ENCODE data around the gene PPM1M.

The PPM1M gene

GRCh38 chr3:52238193-52238760 lies 7.3 kb upstream of the PPM1M start:
- peak overlapping the region; percentile 91 for H3K27ac ChIP-seq
- no peak for TF ChIP-seq ZFX (IDR thresholded peaks at IDR 0.05)
- TF ChIP-seq, protein P1, sequence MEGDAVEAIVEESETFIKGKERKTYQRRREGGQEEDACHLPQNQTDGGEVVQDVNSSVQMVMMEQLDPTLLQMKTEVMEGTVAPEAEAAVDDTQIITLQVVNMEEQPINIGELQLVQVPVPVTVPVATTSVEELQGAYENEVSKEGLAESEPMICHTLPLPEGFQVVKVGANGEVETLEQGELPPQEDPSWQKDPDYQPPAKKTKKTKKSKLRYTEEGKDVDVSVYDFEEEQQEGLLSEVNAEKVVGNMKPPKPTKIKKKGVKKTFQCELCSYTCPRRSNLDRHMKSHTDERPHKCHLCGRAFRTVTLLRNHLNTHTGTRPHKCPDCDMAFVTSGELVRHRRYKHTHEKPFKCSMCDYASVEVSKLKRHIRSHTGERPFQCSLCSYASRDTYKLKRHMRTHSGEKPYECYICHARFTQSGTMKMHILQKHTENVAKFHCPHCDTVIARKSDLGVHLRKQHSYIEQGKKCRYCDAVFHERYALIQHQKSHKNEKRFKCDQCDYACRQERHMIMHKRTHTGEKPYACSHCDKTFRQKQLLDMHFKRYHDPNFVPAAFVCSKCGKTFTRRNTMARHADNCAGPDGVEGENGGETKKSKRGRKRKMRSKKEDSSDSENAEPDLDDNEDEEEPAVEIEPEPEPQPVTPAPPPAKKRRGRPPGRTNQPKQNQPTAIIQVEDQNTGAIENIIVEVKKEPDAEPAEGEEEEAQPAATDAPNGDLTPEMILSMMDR (conservative IDR thresholded peaks at IDR 0.05) = no peak

GRCh38 chr3:52238761-52239701 lies 6.5 kb upstream of the PPM1M start, which contains the start of gene TWF2:
Gene TWF2, minus strand, starts transcription at chr3:52239158. Its CDS starts 142 bp downstream, at chr3:52239016.
- TF ChIP-seq, protein P1 (conservative IDR thresholded peaks at IDR 0.05) = no peak; the same call in 1 of the 2 replicates
- TF ChIP-seq ZFX (IDR thresholded peaks at IDR 0.05) = peak; percentile 67
- H3K27ac ChIP-seq = peak within 1 kb of the TSS; percentile 91

DNA sequence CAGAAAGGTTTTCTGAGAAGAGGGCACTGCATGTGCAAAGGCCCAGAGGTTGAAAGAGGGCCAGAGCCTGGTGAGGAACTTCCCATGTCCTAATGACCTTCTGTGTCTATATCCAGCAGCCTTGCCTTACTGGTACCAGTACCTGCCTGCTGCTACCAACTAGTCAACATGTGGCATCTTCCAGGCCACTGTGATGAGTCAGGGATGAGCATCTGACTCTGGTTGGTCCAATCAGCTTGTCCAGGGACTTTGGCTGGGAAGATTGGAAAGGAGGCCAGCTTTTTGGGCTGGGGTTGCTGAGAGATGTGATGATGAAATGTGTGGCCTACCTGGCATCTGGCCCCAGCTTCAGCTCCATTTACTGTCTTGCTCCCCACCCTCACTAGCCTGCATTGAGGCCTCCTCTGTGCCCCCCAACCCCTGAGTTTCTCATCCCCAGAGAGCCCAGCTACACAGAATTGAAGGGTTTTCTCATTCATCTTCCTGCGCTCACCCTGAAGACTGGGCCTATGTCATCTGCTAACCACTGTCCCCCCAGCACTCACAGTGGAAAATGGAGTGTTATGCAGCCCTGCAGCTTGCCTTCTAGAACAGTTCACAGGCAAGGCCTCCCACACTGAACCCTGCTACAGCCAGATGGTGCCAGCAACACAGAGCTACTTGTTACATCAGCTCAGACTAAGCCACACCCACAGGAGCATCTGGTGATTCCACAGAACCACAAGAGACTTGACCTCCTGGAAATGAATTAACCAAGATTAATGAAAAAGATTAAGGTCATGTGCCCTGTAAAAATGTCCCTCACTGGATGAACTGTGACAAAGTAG lies 5.3 kb upstream of the PPM1M start:
- TF ChIP-seq, protein P1 (conservative IDR thresholded peaks at IDR 0.05) = no peak
- no peak for TF ChIP-seq ZFX (IDR thresholded peaks at IDR 0.05)
- H3K27ac ChIP-seq = peak overlapping the region; percentile 91

DNA sequence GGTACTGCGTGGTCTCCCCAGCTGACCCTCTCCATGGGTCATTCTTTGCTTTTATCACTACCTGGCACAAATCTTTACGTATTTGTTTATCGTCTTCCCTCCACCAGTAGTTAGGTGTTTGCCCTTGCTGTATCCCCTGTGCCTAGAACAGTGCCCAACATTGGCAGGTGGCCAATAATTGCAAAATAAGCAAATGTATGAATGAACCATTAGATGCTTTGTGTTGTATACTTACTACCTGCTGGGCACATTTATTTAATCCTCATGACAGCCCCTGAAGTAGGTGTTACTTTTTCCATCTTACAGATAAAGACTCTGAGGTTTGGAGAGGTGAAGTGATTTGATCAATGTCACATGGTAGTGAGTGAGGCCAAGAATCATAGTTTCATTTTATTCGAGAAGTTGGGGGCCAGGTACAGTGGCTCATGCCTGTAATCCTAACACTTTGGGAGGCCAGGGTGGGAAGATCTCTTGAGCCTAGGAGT lies 4.6 kb upstream of the PPM1M start:
- H3K27ac ChIP-seq = no peak overlapping the region; the same call in 1 of the 2 replicates

GRCh38 chr3:52242039-52242438 lies 3.5 kb upstream of the PPM1M start:
- TF ChIP-seq, protein P1 (conservative IDR thresholded peaks at IDR 0.05) = no peak
- no peak for TF ChIP-seq ZFX (IDR thresholded peaks at IDR 0.05)
- H3K27ac ChIP-seq = no peak overlapping the region

More for the DNA sequence above, 4.6 kb upstream of the PPM1M start:
- no peak for TF ChIP-seq ZFX (IDR thresholded peaks at IDR 0.05)
- TF ChIP-seq, protein P1 (conservative IDR thresholded peaks at IDR 0.05) = no peak

GRCh38 chr3:52243791-52244628 lies 1.5 kb upstream of the PPM1M start:
- no peak for TF ChIP-seq ZFX (IDR thresholded peaks at IDR 0.05)
- TF ChIP-seq, protein P1 (conservative IDR thresholded peaks at IDR 0.05) = no peak
- H3K27ac ChIP-seq = no peak overlapping the region

Data from C4-2B (cell line).